Measurements from ENCODE around the gene MIOX. TPM values are rescaled to one million over a fixed set of nuclear protein-coding genes. Genes with fewer than 3 reads are reported as not detected.

Gene MIOX
- total and polyA plus RNA-seq, 2 of the 13 experiments (the other 11 are each of a cell fraction or from before 2014, with no cell fraction given): 1.5 to 2.9 TPM

DNA sequence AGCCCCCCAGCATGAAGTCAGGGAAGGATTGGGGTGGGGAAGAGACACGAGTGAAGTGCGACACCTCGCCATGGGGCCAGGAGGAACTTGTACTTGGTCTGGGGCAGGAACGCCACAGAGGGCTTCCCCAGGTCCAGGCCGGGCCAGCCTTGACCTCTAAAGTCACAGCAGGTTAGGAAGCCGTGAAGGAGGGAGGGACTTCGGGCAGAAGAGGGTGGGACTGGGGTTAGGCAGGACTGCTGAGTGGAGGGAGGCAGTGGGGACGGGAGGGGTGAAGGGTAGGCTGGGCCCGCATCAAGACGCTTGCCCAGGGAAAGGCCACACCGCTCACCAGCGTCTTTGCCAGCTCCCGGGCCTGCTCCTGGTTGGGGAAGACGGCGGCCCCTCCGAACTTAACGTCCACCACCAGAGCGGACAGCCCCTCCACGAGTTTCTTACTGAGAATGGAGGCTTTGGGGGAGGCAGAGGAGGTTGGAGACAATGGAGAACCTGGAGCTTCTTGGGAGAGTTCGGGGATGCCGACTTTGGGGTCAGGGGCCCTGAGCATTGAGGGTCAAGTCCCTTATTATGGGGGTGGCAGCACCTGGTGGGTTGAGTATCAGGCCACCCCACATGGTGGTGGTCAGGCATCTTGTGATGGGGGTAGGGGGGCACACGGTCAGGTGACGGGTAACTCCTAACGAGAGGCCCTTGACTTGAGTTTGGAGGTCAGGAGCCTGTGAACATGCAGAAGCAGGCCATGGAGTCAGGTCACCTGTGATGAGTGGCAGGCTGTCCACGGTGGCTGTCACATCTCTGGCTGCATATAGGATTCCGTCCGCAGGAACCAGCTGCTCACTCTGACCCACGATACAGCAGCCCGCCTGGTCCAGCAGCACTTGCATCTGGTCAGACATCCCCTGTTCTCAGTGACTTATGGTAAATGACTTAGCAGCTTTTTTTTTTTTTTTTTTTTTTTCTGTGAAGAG lies 40.5 kb downstream of the MIOX start (continued):
- TF ChIP-seq, protein P1, sequence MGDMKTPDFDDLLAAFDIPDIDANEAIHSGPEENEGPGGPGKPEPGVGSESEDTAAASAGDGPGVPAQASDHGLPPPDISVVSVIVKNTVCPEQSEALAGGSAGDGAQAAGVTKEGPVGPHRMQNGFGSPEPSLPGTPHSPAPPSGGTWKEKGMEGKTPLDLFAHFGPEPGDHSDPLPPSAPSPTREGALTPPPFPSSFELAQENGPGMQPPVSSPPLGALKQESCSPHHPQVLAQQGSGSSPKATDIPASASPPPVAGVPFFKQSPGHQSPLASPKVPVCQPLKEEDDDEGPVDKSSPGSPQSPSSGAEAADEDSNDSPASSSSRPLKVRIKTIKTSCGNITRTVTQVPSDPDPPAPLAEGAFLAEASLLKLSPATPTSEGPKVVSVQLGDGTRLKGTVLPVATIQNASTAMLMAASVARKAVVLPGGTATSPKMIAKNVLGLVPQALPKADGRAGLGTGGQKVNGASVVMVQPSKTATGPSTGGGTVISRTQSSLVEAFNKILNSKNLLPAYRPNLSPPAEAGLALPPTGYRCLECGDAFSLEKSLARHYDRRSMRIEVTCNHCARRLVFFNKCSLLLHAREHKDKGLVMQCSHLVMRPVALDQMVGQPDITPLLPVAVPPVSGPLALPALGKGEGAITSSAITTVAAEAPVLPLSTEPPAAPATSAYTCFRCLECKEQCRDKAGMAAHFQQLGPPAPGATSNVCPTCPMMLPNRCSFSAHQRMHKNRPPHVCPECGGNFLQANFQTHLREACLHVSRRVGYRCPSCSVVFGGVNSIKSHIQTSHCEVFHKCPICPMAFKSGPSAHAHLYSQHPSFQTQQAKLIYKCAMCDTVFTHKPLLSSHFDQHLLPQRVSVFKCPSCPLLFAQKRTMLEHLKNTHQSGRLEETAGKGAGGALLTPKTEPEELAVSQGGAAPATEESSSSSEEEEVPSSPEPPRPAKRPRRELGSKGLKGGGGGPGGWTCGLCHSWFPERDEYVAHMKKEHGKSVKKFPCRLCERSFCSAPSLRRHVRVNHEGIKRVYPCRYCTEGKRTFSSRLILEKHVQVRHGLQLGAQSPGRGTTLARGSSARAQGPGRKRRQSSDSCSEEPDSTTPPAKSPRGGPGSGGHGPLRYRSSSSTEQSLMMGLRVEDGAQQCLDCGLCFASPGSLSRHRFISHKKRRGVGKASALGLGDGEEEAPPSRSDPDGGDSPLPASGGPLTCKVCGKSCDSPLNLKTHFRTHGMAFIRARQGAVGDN (CRISPR knock-in tag; IDR thresholded peaks at IDR 0.05): peak; percentile 5; the same call in 1 of the 2 replicates
- no peak for TF ChIP-seq SIN3B (IDR thresholded peaks at IDR 0.05; ENCODE audit: low read length)
- TF ChIP-seq NCOA5 (CRISPR knock-in tag; IDR thresholded peaks at IDR 0.05): no peak
- TF ChIP-seq ZNF839 (CRISPR knock-in tag; IDR thresholded peaks at IDR 0.05; ENCODE audit: borderline replicate concordance): no peak
- peak; percentile 8; the same call in 1 of the 2 replicates for TF ChIP-seq FOSL2 (CRISPR knock-in tag; IDR thresholded peaks at IDR 0.05)
- peak; percentile 38 for TF ChIP-seq PHF8 (CRISPR knock-in tag; IDR thresholded peaks at IDR 0.05)
- peak; percentile 34 for TF ChIP-seq RBM22 (optimal IDR thresholded peaks at IDR 0.05; ENCODE audit: low read length)
- TF ChIP-seq GTF3A (CRISPR knock-in tag; conservative IDR thresholded peaks at IDR 0.05): peak; percentile 63; the same call in 1 of the 2 replicates
- TF ChIP-seq AGO2 (optimal IDR thresholded peaks at IDR 0.05; ENCODE audit: low read depth, low read length): peak; percentile 60
- peak; percentile 46; the same call in 1 of the 2 replicates for TF ChIP-seq ZBTB38 (CRISPR knock-in tag; IDR thresholded peaks at IDR 0.05)
- TF ChIP-seq KMT2A (CRISPR knock-in tag; IDR thresholded peaks at IDR 0.05): no peak
- TF ChIP-seq, protein P2, sequence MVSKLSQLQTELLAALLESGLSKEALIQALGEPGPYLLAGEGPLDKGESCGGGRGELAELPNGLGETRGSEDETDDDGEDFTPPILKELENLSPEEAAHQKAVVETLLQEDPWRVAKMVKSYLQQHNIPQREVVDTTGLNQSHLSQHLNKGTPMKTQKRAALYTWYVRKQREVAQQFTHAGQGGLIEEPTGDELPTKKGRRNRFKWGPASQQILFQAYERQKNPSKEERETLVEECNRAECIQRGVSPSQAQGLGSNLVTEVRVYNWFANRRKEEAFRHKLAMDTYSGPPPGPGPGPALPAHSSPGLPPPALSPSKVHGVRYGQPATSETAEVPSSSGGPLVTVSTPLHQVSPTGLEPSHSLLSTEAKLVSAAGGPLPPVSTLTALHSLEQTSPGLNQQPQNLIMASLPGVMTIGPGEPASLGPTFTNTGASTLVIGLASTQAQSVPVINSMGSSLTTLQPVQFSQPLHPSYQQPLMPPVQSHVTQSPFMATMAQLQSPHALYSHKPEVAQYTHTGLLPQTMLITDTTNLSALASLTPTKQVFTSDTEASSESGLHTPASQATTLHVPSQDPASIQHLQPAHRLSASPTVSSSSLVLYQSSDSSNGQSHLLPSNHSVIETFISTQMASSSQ (IDR thresholded peaks at IDR 0.05; ENCODE audit: low read depth): no peak
- TF ChIP-seq, protein P2 (CRISPR knock-in tag; IDR thresholded peaks at IDR 0.05; ENCODE audit: borderline replicate concordance): peak; percentile 12; the same call in 1 of the 2 replicates
- TF ChIP-seq, protein P3, sequence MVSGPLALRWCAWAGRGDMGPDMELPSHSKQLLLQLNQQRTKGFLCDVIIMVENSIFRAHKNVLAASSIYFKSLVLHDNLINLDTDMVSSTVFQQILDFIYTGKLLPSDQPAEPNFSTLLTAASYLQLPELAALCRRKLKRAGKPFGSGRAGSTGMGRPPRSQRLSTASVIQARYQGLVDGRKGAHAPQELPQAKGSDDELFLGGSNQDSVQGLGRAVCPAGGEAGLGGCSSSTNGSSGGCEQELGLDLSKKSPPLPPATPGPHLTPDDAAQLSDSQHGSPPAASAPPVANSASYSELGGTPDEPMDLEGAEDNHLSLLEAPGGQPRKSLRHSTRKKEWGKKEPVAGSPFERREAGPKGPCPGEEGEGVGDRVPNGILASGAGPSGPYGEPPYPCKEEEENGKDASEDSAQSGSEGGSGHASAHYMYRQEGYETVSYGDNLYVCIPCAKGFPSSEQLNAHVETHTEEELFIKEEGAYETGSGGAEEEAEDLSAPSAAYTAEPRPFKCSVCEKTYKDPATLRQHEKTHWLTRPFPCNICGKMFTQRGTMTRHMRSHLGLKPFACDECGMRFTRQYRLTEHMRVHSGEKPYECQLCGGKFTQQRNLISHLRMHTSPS (CRISPR knock-in tag; IDR thresholded peaks at IDR 0.05; ENCODE audit: low read depth): no peak
- TF ChIP-seq LCORL (IDR thresholded peaks at IDR 0.05): no peak
- peak; percentile 30; the same call in 1 of the 2 replicates for TF ChIP-seq LCORL (CRISPR knock-in tag; IDR thresholded peaks at IDR 0.05)
- 0 out of 2 replicates have a peak, but pooled peaks have one; percentile 10 for TF ChIP-seq ZNF343 (CRISPR knock-in tag; IDR thresholded peaks at IDR 0.05)
- TF ChIP-seq, protein P4, sequence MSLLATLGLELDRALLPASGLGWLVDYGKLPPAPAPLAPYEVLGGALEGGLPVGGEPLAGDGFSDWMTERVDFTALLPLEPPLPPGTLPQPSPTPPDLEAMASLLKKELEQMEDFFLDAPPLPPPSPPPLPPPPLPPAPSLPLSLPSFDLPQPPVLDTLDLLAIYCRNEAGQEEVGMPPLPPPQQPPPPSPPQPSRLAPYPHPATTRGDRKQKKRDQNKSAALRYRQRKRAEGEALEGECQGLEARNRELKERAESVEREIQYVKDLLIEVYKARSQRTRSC (CRISPR knock-in tag; IDR thresholded peaks at IDR 0.05; ENCODE audit: low read depth): no peak; the same call in 1 of the 2 replicates
